ENCODE measurements around the gene STEAP1B.

- TF ChIP-seq CTCF (conservative IDR thresholded peaks at IDR 0.05; ENCODE audit: low read depth, low read length), result no peak
- TF ChIP-seq RAD21 (IDR thresholded peaks at IDR 0.05; ENCODE audit: low read length), result no peak
- TF ChIP-seq POLR2A (IDR thresholded peaks at IDR 0.05; ENCODE audit: low read depth, low read length), result no peak
- no peak for TF ChIP-seq FOS (IDR thresholded peaks at IDR 0.05; ENCODE audit: low read depth, low read length)
- TF ChIP-seq USF2 (IDR thresholded peaks at IDR 0.05; ENCODE audit: low read depth, low read length), result no peak
- TF ChIP-seq SMC3 (IDR thresholded peaks at IDR 0.05; ENCODE audit: low read depth, low read length), result no peak
- no peak for TF ChIP-seq CHD1 (IDR thresholded peaks at IDR 0.05; ENCODE audit: low read depth, low read length)
- TF ChIP-seq BHLHE40 (IDR thresholded peaks at IDR 0.05; ENCODE audit: low read depth, low read length), result no peak
- no peak for TF ChIP-seq MAZ (IDR thresholded peaks at IDR 0.05; ENCODE audit: borderline replicate concordance, low read depth, low read length)
- no peak for TF ChIP-seq ELK1 (IDR thresholded peaks at IDR 0.05; ENCODE audit: borderline replicate concordance, low read depth, low read length)
These were observed 112.4 kb downstream of the STEAP1B start for GRCh38 chr7:22387583-22387982.
